IPS-20b (cell line): ENCODE data around the gene OLIG2.

ENCODE experiments used
- H3K27ac ChIP-seq: one replicate; pipeline ENCODE4 v1.5.1; 2013; ENCODE audit warnings: low read length
- H3K27me3 ChIP-seq: 2 replicates; pipeline ENCODE4 v1.6.1; 2013; ENCODE audit warnings: mild to moderate bottlenecking, low read length, inconsistent platforms; ENCODE audit not compliant: insufficient read depth
- H3K36me3 ChIP-seq: 2 replicates; pipeline ENCODE4 v1.6.1; 2013; ENCODE audit warnings: low read depth, mild to moderate bottlenecking, inconsistent platforms, low read length, moderate library complexity; ENCODE audit not compliant: insufficient read depth
- H3K4me1 ChIP-seq: 2 replicates; pipeline ENCODE4 v1.6.1; 2013; ENCODE audit warnings: mild to moderate bottlenecking, control low read depth, inconsistent platforms, low read length, moderate library complexity; ENCODE audit not compliant: insufficient read depth
- H3K4me3 ChIP-seq: 2 replicates; pipeline ENCODE4 v1.5.1; 2013; ENCODE audit warnings: mild to moderate bottlenecking, low read length, inconsistent platforms
- H3K9ac ChIP-seq: 2 replicates; pipeline ENCODE4 v1.6.1; 2013; ENCODE audit warnings: low read depth, mild to moderate bottlenecking, inconsistent platforms, low read length, moderate library complexity
- H3K9me3 ChIP-seq: 2 replicates; pipeline ENCODE4 v1.6.1; 2013; ENCODE audit warnings: mild to moderate bottlenecking, low read depth, low read length, inconsistent platforms; ENCODE audit not compliant: insufficient read depth

OLIG2 gene

GRCh38 chr21:33021150-33021549 is 4.6 kb upstream of the OLIG2 start:
- no peak overlapping the region for H3K9ac ChIP-seq
- no peak overlapping the region for H3K4me3 ChIP-seq
- H3K9me3 ChIP-seq, result peaks cover 4% of the 10 kb centered on the region; the same call in 1 of the 2 replicates
- no peaks in the 10 kb centered on the region; the same call in 1 of the 2 replicates for H3K4me1 ChIP-seq
- H3K27me3 ChIP-seq, result peaks cover 100% of the 10 kb centered on the region
- no peaks in the 10 kb centered on the region for H3K36me3 ChIP-seq
- no peak overlapping the region for H3K27ac ChIP-seq

GRCh38 chr21:33021667-33022066 is 4.1 kb upstream of the OLIG2 start:
- H3K9ac ChIP-seq, result no peak overlapping the region
- no peaks in the 10 kb centered on the region for H3K36me3 ChIP-seq
- no peak overlapping the region for H3K27ac ChIP-seq
- peaks cover 100% of the 10 kb centered on the region for H3K27me3 ChIP-seq
- H3K4me1 ChIP-seq, result no peaks in the 10 kb centered on the region; the same call in 1 of the 2 replicates
- peaks cover 4% of the 10 kb centered on the region; the same call in 1 of the 2 replicates for H3K9me3 ChIP-seq
- H3K4me3 ChIP-seq, result no peak overlapping the region

GRCh38 chr21:33022489-33022827 is 3.3 kb upstream of the OLIG2 start:
- Histone ChIP-seq H3K9ac (no peak overlapping the region), H3K4me3 (peak overlapping the region; percentile 33; the same call in 1 of the 2 replicates), H3K36me3 (no peaks in the 10 kb centered on the region), H3K4me1 (no peaks in the 10 kb centered on the region; the same call in 1 of the 2 replicates), H3K27ac (no peak overlapping the region), H3K9me3 (peaks cover 4% of the 10 kb centered on the region; the same call in 1 of the 2 replicates), H3K27me3 (peaks cover 100% of the 10 kb centered on the region)

- no peaks in the 10 kb centered on the region for H3K36me3 ChIP-seq
- H3K4me1 ChIP-seq, result no peaks in the 10 kb centered on the region; the same call in 1 of the 2 replicates
- peak overlapping the region; percentile 33; the same call in 1 of the 2 replicates for H3K4me3 ChIP-seq
- peaks cover 100% of the 10 kb centered on the region for H3K27me3 ChIP-seq
- no peak overlapping the region for H3K27ac ChIP-seq
- H3K9me3 ChIP-seq, result peaks cover 4% of the 10 kb centered on the region; the same call in 1 of the 2 replicates
- no peak overlapping the region for H3K9ac ChIP-seq
Measured at GRCh38 chr21:33022828-33023573, 2.7 kb upstream of the OLIG2 start.

GRCh38 chr21:33023574-33024200 is 2.0 kb upstream of the OLIG2 start:
- H3K4me3 ChIP-seq, result peak overlapping the region; percentile 20; the same call in 1 of the 2 replicates

GRCh38 chr21:33024201-33025103 is 1.3 kb upstream of the OLIG2 start:
- Histone ChIP-seq H3K4me3 (peak overlapping the region; percentile 65; the same call in 1 of the 2 replicates), H3K4me1 (peaks cover 5% of the 10 kb centered on the region; the same call in 1 of the 2 replicates), H3K9me3 (peaks cover 4% of the 10 kb centered on the region; the same call in 1 of the 2 replicates), H3K36me3 (no peaks in the 10 kb centered on the region), H3K9ac (no peak overlapping the region), H3K27ac (no peak overlapping the region), H3K27me3 (peaks cover 100% of the 10 kb centered on the region)

More at GRCh38 chr21:33023574-33024200, 2.0 kb upstream of the OLIG2 start:
- peaks cover 100% of the 10 kb centered on the region for H3K27me3 ChIP-seq
- no peaks in the 10 kb centered on the region for H3K36me3 ChIP-seq
- H3K27ac ChIP-seq, result no peak overlapping the region
- H3K4me1 ChIP-seq, result no peaks in the 10 kb centered on the region; the same call in 1 of the 2 replicates
- H3K9me3 ChIP-seq, result peaks cover 4% of the 10 kb centered on the region; the same call in 1 of the 2 replicates
- H3K9ac ChIP-seq, result no peak overlapping the region

- Histone ChIP-seq H3K36me3 (no peaks in the 10 kb centered on the region), H3K4me3 (peak overlapping the region; percentile 65), H3K9me3 (peaks cover 4% of the 10 kb centered on the region; the same call in 1 of the 2 replicates), H3K9ac (peak overlapping the region; percentile 17; the same call in 1 of the 2 replicates), H3K27ac (no peak overlapping the region), H3K27me3 (peaks cover 100% of the 10 kb centered on the region), H3K4me1 (peaks cover 8% of the 10 kb centered on the region; the same call in 1 of the 2 replicates)
Measured at GRCh38 chr21:33025106-33025488, 638 bp upstream of the OLIG2 start.

GRCh38 chr21:33026443-33026858 is 716 bp downstream of the OLIG2 start:
- H3K4me1 ChIP-seq, result peaks cover 8% of the 10 kb centered on the region; the same call in 1 of the 2 replicates
- H3K4me3 ChIP-seq, result peak overlapping the region; percentile 65; the same call in 1 of the 2 replicates
- H3K27me3 ChIP-seq, result peaks cover 100% of the 10 kb centered on the region
- H3K27ac ChIP-seq, result no peak overlapping the region
- peaks cover 4% of the 10 kb centered on the region; the same call in 1 of the 2 replicates for H3K9me3 ChIP-seq
- no peaks in the 10 kb centered on the region for H3K36me3 ChIP-seq
- no peak overlapping the region for H3K9ac ChIP-seq

GRCh38 chr21:33026878-33027400 is 1.2 kb downstream of the OLIG2 start:
- peaks cover 4% of the 10 kb centered on the region; the same call in 1 of the 2 replicates for H3K9me3 ChIP-seq
- peaks cover 8% of the 10 kb centered on the region; the same call in 1 of the 2 replicates for H3K4me1 ChIP-seq
- no peak overlapping the region for H3K9ac ChIP-seq
- no peak overlapping the region for H3K4me3 ChIP-seq
- H3K27ac ChIP-seq, result no peak overlapping the region
- no peaks in the 10 kb centered on the region for H3K36me3 ChIP-seq
- H3K27me3 ChIP-seq, result peaks cover 100% of the 10 kb centered on the region

- Histone ChIP-seq H3K9me3 (peaks cover 4% of the 10 kb centered on the region; the same call in 1 of the 2 replicates), H3K4me3 (no peak overlapping the region), H3K27me3 (peaks cover 100% of the 10 kb centered on the region), H3K27ac (no peak overlapping the region), H3K36me3 (no peaks in the 10 kb centered on the region), H3K9ac (no peak overlapping the region), H3K4me1 (peaks cover 8% of the 10 kb centered on the region; the same call in 1 of the 2 replicates)
Measured at GRCh38 chr21:33027401-33028286, 1.9 kb downstream of the OLIG2 start.
